Measurements from ENCODE around the gene MTHFD1.

The MTHFD1 gene

DNA sequence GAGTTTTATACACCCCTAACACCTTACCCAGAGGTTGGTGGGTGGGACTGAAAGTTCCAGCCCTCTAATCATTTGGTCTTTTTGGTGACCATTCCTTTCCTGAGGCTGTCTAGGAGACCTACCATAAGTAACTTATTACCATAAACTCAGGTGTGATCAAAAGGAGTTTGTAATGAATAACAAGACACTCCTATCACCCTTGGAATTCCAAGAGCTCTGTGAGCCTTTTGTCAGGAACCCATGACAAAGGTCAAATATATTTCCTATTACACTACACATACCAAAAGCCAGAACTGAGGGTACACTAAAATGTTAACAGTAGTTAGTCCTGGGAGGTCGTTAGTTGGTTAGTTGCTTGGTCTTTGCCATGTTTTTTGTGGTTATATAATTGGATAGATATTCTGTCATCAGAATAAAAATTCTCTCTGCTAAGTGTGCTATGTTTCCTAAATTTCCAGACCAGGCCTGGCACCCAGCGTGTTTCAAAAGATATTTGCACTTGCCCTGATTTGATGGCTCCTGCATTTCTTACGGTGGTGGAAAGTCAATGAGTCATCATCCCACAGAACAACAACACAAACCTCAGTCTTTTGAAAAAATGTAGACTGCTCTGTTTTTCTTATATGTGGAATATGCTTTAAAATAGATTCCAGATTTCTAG is 50.2 kb downstream of the MTHFD1 start:
- Histone ChIP-seq H3K36me3 (ENCODE audit: control insufficient read depth, low read depth, low read length) (peaks cover 95% of the 10 kb centered on the region), H3K27ac (ENCODE audit: low read length) (no peak overlapping the region), H3K9me3 (ENCODE audit: control insufficient read depth, low read depth, low read length) (no peaks in the 10 kb centered on the region), H3K27me3 (ENCODE audit: control insufficient read depth, insufficient read depth, low read length) (no peaks in the 10 kb centered on the region), H3K4me1 (ENCODE audit: control insufficient read depth, low read depth, low read length) (no peaks in the 10 kb centered on the region), H3K9ac (ENCODE audit: low read length) (no peak overlapping the region), H3K4me3 (ENCODE audit: low read length) (no peak overlapping the region)

DNA sequence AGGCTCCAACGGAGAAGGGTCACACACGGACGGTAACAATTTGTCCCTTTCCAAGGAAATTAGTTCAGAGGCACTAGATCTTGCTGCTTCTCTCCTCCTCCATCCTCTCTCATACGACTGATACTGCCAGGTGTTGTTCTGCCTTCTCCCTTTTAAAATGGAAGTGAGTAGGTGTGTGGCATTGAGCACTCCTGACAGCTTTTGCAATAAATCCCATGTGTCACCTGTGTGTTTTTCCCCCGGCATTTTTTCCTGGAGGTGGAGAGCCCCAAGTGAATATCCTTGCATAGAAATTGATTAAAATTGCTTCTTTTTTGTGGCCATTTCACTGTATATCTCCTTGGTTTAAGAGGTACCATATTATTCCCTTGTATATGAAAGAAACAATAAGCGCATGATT is 51.0 kb downstream of the MTHFD1 start:
- H3K36me3 ChIP-seq (ENCODE audit: control insufficient read depth, low read depth, low read length), result peaks cover 96% of the 10 kb centered on the region

GRCh38 chr14:64440494-64440893 is 52.3 kb downstream of the MTHFD1 start:
- Histone ChIP-seq H3K27me3 (ENCODE audit: control insufficient read depth, insufficient read depth, low read length) (no peaks in the 10 kb centered on the region), H3K9me3 (ENCODE audit: control insufficient read depth, low read depth, low read length) (no peaks in the 10 kb centered on the region), H3K36me3 (ENCODE audit: control insufficient read depth, low read depth, low read length) (peaks cover 97% of the 10 kb centered on the region), H3K27ac (ENCODE audit: low read length) (no peak overlapping the region), H3K4me3 (ENCODE audit: low read length) (no peak overlapping the region), H3K4me1 (ENCODE audit: control insufficient read depth, low read depth, low read length) (no peaks in the 10 kb centered on the region), H3K9ac (ENCODE audit: low read length) (no peak overlapping the region)

More for the DNA sequence above, 51.0 kb downstream of the MTHFD1 start:
- H3K4me3 ChIP-seq (ENCODE audit: low read length), result no peak overlapping the region
- no peaks in the 10 kb centered on the region for H3K9me3 ChIP-seq (ENCODE audit: control insufficient read depth, low read depth, low read length)
- H3K27me3 ChIP-seq (ENCODE audit: control insufficient read depth, insufficient read depth, low read length), result no peaks in the 10 kb centered on the region
- H3K4me1 ChIP-seq (ENCODE audit: control insufficient read depth, low read depth, low read length), result no peaks in the 10 kb centered on the region
- no peak overlapping the region for H3K27ac ChIP-seq (ENCODE audit: low read length)
- no peak overlapping the region for H3K9ac ChIP-seq (ENCODE audit: low read length)

DNA sequence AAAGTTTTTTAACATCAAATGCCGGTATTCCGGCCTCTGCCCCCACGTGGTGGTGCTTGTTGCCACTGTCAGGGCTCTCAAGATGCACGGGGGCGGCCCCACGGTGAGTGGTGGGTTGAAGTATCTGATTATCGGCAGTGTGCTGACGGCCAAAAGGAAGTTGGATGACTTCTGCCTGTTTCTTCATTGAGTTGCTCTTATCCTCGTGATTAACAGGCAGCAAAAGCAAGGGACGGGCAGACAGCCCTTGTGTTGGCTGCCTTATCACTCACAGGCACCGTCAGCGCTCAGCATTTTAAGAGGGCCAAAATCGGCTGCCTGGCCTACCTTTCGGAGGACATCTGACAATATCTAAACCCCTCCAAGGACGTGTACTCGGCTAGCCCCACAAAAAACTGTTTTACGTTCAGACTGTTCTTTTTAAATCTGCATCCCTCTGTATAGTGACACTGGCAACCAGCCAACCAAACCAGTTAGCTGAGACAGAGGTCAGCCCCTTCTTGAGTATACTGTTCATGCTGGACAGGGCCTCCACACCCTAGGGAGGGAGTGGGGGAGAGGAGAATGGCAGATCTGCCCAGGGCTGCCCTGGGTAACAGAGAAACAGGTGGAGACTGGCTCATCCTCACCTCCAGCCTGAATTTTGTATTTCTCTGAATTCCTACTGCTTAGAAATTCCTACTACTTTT is 54.3 kb downstream of the MTHFD1 start:
- Histone ChIP-seq H3K4me3 (ENCODE audit: low read length) (no peak overlapping the region), H3K4me1 (ENCODE audit: control insufficient read depth, low read depth, low read length) (no peaks in the 10 kb centered on the region), H3K9me3 (ENCODE audit: control insufficient read depth, low read depth, low read length) (no peaks in the 10 kb centered on the region), H3K9ac (ENCODE audit: low read length) (no peak overlapping the region), H3K27ac (ENCODE audit: low read length) (no peak overlapping the region), H3K36me3 (ENCODE audit: control insufficient read depth, low read depth, low read length) (peaks cover 84% of the 10 kb centered on the region), H3K27me3 (ENCODE audit: control insufficient read depth, insufficient read depth, low read length) (no peaks in the 10 kb centered on the region)

DNA sequence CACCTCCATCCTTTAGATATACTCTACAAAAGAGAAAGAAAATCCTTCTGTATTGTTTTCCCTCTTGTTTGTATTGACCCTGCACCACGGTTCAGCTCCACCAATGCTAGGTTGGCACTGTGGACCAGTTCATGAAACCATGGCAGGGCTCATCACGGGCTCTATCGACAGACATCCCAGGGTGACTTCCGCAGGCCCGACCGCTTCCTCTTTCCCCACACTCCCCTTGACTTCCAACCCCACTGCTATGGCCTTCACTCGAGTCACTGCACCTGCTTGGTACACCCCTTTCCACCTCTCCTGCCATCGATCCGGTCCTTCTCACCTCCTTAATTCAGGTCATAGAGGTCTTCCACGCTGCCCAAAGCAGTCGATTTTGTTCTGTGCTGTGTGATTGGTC is 56.0 kb downstream of the MTHFD1 start:
- H3K4me1 ChIP-seq (ENCODE audit: control insufficient read depth, low read depth, low read length), result no peaks in the 10 kb centered on the region
- no peaks in the 10 kb centered on the region for H3K9me3 ChIP-seq (ENCODE audit: control insufficient read depth, low read depth, low read length)
- no peak overlapping the region for H3K9ac ChIP-seq (ENCODE audit: low read length)
- H3K27me3 ChIP-seq (ENCODE audit: control insufficient read depth, insufficient read depth, low read length), result no peaks in the 10 kb centered on the region
- no peak overlapping the region for H3K27ac ChIP-seq (ENCODE audit: low read length)
- peaks cover 80% of the 10 kb centered on the region for H3K36me3 ChIP-seq (ENCODE audit: control insufficient read depth, low read depth, low read length)
- no peak overlapping the region for H3K4me3 ChIP-seq (ENCODE audit: low read length)

DNA sequence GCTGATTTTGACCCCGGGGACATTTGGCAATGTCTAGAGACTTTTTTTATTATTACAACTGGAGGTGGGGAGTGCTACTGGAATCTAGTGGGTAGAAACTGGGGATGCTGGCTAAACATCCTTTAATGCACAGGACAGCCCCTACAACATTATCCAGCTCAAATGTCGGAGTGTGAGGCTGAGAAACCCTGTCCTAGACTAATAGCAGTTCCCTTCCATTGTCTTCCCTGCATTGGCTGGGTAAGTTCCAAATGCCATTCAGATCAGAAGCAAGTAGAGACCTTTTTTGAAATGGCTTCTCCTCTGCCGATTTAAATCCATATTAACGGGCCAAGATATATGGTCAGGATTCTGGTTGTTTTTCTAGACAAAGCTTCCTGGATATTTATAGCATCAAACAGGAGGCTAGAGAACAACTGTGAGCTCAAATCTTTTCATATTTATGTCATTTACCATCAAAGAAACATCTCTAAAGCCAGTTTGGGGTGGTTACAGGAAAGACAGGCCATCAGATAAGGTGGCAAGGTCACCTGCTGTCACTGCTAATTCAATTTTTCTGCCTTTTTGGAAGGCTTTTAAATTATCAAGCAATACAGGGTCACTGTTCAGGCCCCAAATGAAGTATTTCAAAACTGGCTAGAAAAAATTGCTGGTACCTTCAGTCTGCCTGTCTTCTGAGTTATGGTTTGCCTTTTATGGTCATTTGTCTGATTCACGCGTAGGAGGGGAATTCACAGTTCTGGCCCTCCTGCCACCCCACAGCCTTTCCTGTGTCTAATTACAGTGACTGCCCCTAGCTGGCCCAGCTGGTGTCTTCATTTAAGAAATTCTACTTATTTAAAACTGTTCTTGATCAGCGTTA is 57.1 kb downstream of the MTHFD1 start:
- H3K9ac ChIP-seq (ENCODE audit: low read length), result no peak overlapping the region
- H3K4me1 ChIP-seq (ENCODE audit: control insufficient read depth, low read depth, low read length), result no peaks in the 10 kb centered on the region
- H3K36me3 ChIP-seq (ENCODE audit: control insufficient read depth, low read depth, low read length), result peaks cover 82% of the 10 kb centered on the region
- no peak overlapping the region for H3K4me3 ChIP-seq (ENCODE audit: low read length)
- no peaks in the 10 kb centered on the region for H3K27me3 ChIP-seq (ENCODE audit: control insufficient read depth, insufficient read depth, low read length)
- no peak overlapping the region for H3K27ac ChIP-seq (ENCODE audit: low read length)
- no peaks in the 10 kb centered on the region for H3K9me3 ChIP-seq (ENCODE audit: control insufficient read depth, low read depth, low read length)

DNA sequence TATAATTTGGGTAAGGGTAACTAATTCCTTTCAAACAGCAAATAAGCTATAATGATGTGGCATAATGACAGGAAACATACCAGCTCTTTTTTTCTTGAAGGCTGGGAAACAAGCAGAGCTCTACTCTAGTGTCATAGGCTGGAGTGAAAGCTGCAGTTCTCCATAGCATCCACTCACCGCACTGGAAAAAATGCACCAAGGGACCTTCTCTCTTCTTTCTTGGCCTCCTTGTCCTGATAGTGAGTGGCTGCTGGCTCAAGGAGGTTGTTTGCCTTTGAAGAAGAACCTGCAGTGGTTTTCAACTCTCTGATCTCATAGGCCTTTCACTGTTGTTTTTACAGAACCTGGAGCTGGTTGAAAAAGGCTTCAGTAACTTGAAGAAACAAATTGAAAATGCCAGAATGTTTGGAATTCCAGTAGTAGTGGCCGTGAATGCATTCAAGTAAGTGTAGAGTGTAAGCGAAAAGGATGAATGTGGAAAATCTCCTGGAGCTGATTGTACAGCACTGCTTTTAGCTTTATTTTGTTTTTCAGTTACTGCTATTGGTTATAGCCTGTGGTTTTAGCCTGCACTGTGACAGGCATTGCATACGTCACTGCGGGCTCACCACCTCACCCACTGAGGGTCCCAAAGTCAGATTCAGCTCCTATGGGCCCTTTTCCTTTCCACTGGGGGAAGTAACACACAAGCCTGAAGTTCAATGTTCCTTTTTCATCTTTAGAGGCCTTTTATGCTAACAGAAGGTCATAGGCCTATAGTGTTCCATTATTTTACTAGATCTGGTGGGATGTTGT is 59.9 kb downstream of the MTHFD1 start:
- Histone ChIP-seq H3K4me1 (ENCODE audit: control insufficient read depth, low read depth, low read length) (no peaks in the 10 kb centered on the region), H3K36me3 (ENCODE audit: control insufficient read depth, low read depth, low read length) (peaks cover 75% of the 10 kb centered on the region), H3K27me3 (ENCODE audit: control insufficient read depth, insufficient read depth, low read length) (no peaks in the 10 kb centered on the region), H3K9me3 (ENCODE audit: control insufficient read depth, low read depth, low read length) (no peaks in the 10 kb centered on the region), H3K9ac (ENCODE audit: low read length) (no peak overlapping the region), H3K4me3 (ENCODE audit: low read length) (no peak overlapping the region), H3K27ac (ENCODE audit: low read length) (no peak overlapping the region)

- H3K27me3 ChIP-seq (ENCODE audit: control insufficient read depth, insufficient read depth, low read length), result no peaks in the 10 kb centered on the region
- H3K27ac ChIP-seq (ENCODE audit: low read length), result no peak overlapping the region
- H3K4me1 ChIP-seq (ENCODE audit: control insufficient read depth, low read depth, low read length), result no peaks in the 10 kb centered on the region
- no peak overlapping the region for H3K4me3 ChIP-seq (ENCODE audit: low read length)
- no peaks in the 10 kb centered on the region for H3K9me3 ChIP-seq (ENCODE audit: control insufficient read depth, low read depth, low read length)
- H3K9ac ChIP-seq (ENCODE audit: low read length), result no peak overlapping the region
- peaks cover 74% of the 10 kb centered on the region for H3K36me3 ChIP-seq (ENCODE audit: control insufficient read depth, low read depth, low read length)
Measured at GRCh38 chr14:64450255-64450654, 62.1 kb downstream of the MTHFD1 start.

- peaks cover 81% of the 10 kb centered on the region for H3K36me3 ChIP-seq (ENCODE audit: control insufficient read depth, low read depth, low read length)
Measured at GRCh38 chr14:64454671-64455070, 66.5 kb downstream of the MTHFD1 start.

DNA sequence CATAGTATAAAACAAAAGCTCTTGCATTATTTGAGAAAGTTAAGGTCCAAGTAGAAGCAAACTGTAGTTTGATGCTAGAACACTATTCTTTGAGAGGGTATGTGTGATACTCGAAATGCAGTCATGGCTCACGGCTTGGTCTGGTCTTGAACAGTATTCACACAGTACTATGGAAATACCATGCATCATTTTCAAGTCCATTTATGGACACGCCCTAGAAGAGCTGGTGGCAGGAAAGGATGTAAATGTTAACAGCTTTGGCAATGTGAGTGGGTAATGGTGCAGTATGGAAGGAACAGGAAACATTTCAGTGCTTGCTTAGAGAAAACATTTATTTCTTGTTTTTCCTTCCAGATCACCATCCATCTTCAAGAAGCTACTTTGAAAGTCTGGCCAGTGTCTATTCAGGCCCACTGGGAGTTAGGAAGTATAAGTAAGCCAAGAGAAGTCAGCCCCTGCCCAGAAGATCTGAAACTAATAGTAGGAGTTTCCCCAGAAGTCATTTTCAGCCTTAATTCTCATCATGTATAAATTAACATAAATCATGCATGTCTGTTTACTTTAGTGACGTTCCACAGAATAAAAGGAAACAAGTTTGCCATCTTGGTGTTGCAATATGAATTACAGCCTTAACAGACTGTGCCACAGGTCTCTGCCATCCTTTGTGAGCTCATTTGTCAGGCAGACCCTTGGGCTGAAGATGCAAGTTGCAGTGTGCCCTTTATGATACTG is 71.4 kb downstream of the MTHFD1 start:
- H3K36me3 ChIP-seq (ENCODE audit: control insufficient read depth, low read depth, low read length), result peaks cover 45% of the 10 kb centered on the region
- H3K27ac ChIP-seq (ENCODE audit: low read length), result no peak overlapping the region
- H3K9ac ChIP-seq (ENCODE audit: low read length), result no peak overlapping the region
- H3K27me3 ChIP-seq (ENCODE audit: control insufficient read depth, insufficient read depth, low read length), result no peaks in the 10 kb centered on the region
- H3K4me1 ChIP-seq (ENCODE audit: control insufficient read depth, low read depth, low read length), result peaks cover 3% of the 10 kb centered on the region
- no peak overlapping the region for H3K4me3 ChIP-seq (ENCODE audit: low read length)
- no peaks in the 10 kb centered on the region for H3K9me3 ChIP-seq (ENCODE audit: control insufficient read depth, low read depth, low read length)

More at GRCh38 chr14:64454671-64455070, 66.5 kb downstream of the MTHFD1 start:
- Histone ChIP-seq H3K4me3 (ENCODE audit: low read length) (no peak overlapping the region), H3K4me1 (ENCODE audit: control insufficient read depth, low read depth, low read length) (no peaks in the 10 kb centered on the region), H3K9me3 (ENCODE audit: control insufficient read depth, low read depth, low read length) (no peaks in the 10 kb centered on the region), H3K9ac (ENCODE audit: low read length) (no peak overlapping the region), H3K27me3 (ENCODE audit: control insufficient read depth, insufficient read depth, low read length) (no peaks in the 10 kb centered on the region), H3K27ac (ENCODE audit: low read length) (no peak overlapping the region)

All from iPS-18a (cell line).